Hepatocyte (in vitro differentiated cells): ENCODE measurements around the gene GNAI2.

Source experiments
- CTCF ChIP-seq: fragments of 200-600 bp; sonication (generic); IDR thresholded peaks from 2 replicates; pipeline ENCODE4 v1.5.1; 2016; ENCODE audit warnings: antibody characterized with exemption, mild to moderate bottlenecking; ENCODE audit not compliant: poor library complexity
- EZH2 ChIP-seq: fragments of 200-600 bp; sonication (generic); IDR thresholded peaks from 2 replicates; pipeline ENCODE4 v1.6.1; 2016; ENCODE audit warnings: antibody characterized with exemption, mild to moderate bottlenecking, borderline replicate concordance

GRCh38 chr3:50218448-50218847, 17.6 kb upstream of the GNAI2 start:
- TF ChIP-seq EZH2: no peak
- no peak for TF ChIP-seq CTCF
